Suprapubic skin (tissue), 3 donors: ENCODE measurements around the gene PVR.

ENCODE experiments used
- POLR2AphosphoS5 ChIP-seq, 3 donors: sonication (generic); formaldehyde crosslinking; IDR thresholded peaks; one replicate each; pipeline ENCODE4 v1.6.1; 2017; ENCODE audit warnings: antibody characterized with exemption in 3 of 3
- TF ChIP-seq, protein P1 (sequence below), 2 donors: fragments of 200-600 bp in 1 of 2; fragments of 450-650 bp in 1 of 2; sonication (generic) in 1 of 2; IDR thresholded peaks; one replicate each; pipeline ENCODE4 v1.5.1; 2016 to 2019; ENCODE audit warnings: antibody characterized with exemption in 2 of 2, mild to moderate bottlenecking in 1 of 2, moderate library complexity in 1 of 2

DNA sequence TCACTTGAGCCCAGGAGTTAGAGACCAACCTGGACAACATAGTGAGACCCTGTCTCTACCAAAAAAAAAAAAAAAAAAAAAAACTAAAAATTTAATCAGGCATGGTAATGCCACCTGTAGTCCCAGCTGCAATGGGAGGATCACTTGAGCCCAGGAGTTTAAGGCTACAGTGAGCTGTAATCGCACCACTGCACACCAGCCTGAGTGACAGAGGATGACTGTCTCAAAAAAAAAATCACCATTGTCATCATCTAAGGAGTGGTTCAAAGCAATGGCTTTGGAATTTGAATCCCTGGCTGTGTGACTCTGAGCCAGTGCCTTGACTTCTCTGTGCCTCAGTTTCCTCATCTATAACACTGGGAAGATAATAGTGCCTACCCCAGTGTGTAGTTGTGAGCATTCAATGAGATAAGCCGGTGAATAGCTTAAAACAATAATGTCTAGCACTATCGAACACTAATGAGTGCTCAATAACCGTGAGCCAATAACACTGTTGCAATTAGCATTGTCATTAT, 18.8 kb upstream of the PVR start:
- TF ChIP-seq, protein P1, sequence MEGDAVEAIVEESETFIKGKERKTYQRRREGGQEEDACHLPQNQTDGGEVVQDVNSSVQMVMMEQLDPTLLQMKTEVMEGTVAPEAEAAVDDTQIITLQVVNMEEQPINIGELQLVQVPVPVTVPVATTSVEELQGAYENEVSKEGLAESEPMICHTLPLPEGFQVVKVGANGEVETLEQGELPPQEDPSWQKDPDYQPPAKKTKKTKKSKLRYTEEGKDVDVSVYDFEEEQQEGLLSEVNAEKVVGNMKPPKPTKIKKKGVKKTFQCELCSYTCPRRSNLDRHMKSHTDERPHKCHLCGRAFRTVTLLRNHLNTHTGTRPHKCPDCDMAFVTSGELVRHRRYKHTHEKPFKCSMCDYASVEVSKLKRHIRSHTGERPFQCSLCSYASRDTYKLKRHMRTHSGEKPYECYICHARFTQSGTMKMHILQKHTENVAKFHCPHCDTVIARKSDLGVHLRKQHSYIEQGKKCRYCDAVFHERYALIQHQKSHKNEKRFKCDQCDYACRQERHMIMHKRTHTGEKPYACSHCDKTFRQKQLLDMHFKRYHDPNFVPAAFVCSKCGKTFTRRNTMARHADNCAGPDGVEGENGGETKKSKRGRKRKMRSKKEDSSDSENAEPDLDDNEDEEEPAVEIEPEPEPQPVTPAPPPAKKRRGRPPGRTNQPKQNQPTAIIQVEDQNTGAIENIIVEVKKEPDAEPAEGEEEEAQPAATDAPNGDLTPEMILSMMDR (IDR thresholded peaks at IDR 0.05): no peak
- TF ChIP-seq POLR2AphosphoS5 (IDR thresholded peaks at IDR 0.05): no peak
